Superior temporal gyrus (tissue), 1 donor: ENCODE data around the gene CLASP1.
A peak's percentile ranks its signal among the peaks of the same experiment; 100 is the strongest.
"Not testable (repeated sequence)": the region's sequence is repeated elsewhere in the genome, so short reads cannot be mapped to it uniquely, and the experiment has no call there.

ENCODE experiments used
- DNase-seq: peaks from one replicate; pipeline ENCODE4 v3.0.0-alpha.2; 2016; ENCODE audit errors: extremely low spot score

The CLASP1 gene

DNA sequence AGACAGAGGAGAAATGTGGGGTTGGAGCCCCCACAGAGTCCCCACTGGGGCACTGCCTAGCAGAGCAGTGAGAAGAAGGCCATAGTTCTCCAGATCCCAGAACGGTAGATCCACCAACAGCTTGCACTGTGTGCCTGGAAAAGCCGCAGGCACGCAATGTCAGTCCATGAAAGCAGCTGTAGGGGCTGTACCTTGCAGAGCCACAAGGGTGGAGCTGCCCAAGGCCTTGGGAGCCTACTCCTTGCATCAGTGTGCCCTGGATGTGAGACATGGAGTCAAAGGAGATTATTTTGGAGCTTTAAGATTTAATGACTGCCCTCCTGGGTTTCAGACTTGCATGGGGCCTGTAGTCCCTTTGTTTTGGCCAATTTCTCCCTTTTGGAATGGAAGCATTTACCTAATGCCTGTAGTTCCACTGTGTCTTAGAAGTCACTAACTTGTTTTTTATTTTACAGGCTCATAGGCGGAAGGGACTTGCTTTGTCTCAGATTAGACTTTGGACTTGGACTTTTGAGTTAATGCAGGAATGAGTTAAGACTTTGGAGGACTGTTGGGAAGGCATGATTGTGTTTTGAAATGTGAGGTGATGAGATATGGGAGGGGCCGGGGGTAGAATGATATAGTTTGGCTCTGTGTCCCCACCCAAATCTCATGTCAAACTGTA, 274.7 kb downstream of the CLASP1 start:
- DNase-seq: not testable (repeated sequence)

GRCh38 chr2:121372721-121373353, 276.4 kb downstream of the CLASP1 start:
- no peak for DNase-seq

DNA sequence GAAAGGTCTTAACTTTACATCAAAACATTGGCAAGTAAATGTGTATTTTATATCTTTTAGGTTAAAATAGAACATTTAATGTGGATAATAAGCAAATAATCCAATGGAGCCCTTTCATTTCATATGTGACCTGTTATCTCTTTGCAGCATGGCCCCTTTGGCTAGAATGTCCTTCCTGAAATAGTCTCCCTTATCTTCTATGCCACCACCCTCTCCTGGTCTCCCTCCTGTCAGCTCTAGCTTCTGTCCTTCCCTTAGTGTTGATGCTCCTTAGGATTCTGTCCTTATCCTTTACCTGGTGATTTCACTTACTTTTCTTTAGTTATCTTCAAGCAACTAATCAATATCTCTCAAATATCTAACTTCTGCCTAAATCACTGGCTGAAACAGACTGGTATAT, 277.2 kb downstream of the CLASP1 start:
- DNase-seq: no peak

DNA sequence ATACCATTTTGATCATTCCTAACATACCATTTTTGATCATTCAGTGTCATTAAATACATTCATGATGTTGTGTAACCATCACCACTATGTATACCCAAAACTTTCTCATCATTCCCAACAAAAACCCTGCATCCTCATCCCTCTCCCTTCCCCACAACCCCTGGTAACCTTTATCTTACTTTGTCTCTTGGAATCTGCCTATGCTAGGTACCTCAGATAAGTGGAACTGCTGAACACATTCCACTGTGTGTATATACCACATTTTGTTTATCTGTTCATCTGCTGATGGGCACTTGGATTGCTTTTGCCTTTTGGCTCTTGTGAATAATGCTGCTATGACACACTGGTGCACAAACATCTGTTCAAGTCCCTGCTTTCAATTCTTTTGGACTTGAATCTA, 280.4 kb downstream of the CLASP1 start:
- no peak for DNase-seq

DNA sequence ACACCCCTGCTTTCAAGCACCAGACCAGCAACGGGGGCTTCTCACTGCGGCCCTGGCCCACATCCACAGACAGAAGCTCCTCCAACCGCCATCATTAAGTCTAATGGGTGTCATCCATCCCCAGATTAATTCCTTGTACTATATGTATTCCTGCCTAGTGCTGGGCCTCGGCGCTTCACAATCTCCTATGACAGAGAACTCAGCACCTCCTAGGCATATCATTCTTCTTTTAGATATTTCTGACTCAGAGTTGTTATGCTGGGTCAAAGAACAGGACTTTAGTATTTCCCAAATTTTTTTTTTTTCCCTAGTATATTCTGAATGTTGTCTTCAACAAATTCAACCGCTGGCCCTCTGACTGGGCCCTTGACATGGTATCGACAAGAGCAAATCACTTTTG, 281.1 kb downstream of the CLASP1 start:
- no peak for DNase-seq

- DNase-seq: no peak
Measured at GRCh38 chr2:121367246-121367900, 281.9 kb downstream of the CLASP1 start.

DNA sequence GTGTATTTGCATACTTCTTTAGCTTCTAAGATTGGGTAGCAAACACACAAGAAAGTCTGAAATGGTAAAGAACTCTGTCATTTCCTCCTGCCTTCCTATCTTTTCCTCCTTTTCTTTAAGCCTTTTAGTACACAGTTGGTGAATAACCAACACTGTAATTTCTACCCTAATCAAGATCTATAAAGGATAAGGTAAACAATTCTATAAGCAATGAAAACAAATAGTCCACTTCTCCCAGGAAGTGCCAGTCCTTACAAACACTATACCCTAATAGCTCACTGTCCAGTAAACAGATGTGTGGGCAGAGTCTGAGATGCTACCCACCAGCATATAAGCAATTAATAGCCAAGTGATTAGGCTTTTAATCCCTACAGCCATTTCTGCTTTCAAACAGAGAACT, 283.2 kb downstream of the CLASP1 start:
- no peak for DNase-seq

DNA sequence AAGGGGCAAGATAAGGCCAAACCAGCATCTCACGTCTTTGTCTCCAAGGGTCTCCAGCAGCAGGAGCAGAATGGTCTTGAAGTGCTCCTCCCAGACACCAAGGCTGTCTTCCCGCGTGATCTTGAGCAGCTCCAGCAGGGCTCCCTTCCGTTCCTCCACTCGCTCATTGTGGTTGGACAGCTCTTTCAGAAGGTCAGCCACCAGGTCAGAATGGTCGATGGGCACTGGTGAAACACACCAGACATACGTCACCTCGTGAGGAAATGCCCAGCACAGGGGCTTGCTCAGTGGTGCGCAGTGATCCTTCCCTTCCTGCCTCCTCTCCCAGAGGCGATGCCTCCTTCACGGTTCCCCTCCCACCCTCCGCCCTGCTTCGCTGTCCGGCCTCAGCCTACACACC, 284.2 kb downstream of the CLASP1 start:
- DNase-seq: no peak

- no peak for DNase-seq
Measured at GRCh38 chr2:121363632-121364420, 285.4 kb downstream of the CLASP1 start.

- no peak for DNase-seq
Measured at GRCh38 chr2:121362774-121363173, 286.5 kb downstream of the CLASP1 start.

GRCh38 chr2:121362226-121362625, 287.0 kb downstream of the CLASP1 start:
- DNase-seq: no peak

GRCh38 chr2:121360566-121361300, 288.5 kb downstream of the CLASP1 start:
- no peak for DNase-seq

- no peak for DNase-seq
Measured at GRCh38 chr2:121359716-121360565, 289.3 kb downstream of the CLASP1 start.

GRCh38 chr2:121359170-121359569, 290.1 kb downstream of the CLASP1 start:
- no peak for DNase-seq

DNA sequence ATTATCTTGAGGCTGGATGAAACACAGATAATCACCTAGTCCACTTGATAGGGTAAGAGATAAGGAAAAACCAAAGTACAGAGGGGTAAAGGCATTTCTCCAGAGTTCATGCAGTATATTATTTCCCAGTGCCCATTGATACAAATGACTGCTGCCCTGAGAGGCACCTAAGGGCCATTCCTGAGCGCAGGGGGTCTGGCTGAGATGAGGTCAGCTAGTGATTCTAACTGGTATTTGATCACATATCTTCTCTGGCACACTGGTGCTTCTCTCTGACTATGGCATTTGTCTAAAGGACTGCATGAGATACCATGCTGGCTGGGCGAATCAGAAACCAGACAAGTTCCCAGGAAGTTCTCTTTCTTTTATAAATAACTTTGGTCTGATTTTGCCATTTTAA, 291.0 kb downstream of the CLASP1 start:
- DNase-seq: no peak

DNA sequence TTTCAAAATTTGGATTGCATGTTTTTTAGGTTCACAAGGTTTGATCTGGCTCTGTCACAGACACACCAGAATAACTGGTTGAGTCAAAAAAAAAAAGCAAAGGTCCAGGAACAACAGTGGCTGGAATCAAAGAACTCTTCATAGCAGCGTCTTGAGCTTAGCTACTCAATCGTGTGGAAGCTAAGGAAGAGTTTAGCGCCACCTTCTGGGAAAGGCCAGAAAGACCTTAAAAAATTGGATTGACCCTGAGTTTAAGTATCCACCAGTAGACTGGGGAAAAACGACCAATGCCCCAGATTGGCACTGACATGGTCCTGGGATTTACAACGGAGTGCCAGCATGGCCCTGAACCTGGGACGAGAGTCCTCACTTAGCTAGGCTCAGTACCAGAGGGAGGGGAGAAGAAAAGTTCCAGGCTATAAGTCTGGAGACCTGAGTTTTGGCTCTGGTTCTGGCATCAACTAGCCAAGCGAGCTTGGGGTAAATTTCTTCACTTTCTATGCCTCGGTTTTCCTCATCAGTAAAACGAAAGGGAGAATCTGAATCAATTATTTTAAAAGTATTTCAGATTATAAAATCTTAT, 293.1 kb downstream of the CLASP1 start:
- peak; percentile 93 for DNase-seq

DNA sequence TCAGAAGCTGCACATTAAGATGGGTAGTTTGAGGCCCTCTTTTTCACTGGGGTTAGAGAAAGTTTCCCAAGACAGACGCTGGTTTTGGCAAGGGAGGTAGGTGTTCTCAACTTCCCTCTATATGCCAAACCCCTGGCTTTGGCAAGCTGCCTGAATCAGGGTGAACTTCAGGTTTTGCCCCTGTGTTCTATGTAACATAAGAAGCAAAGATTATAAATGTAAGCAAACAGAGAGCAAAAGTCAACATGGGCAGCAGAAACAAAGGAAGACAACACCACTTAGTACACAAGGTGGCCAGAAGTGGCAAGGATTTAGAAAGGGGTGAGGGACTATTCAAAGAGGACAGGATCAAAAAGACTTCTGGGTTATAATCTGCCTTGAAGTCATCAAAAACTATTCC, 293.8 kb downstream of the CLASP1 start:
- DNase-seq: no peak

- no peak for DNase-seq
Measured at GRCh38 chr2:121351521-121352318, 297.5 kb downstream of the CLASP1 start.

GRCh38 chr2:121350890-121351289, 298.4 kb downstream of the CLASP1 start:
- no peak for DNase-seq

DNA sequence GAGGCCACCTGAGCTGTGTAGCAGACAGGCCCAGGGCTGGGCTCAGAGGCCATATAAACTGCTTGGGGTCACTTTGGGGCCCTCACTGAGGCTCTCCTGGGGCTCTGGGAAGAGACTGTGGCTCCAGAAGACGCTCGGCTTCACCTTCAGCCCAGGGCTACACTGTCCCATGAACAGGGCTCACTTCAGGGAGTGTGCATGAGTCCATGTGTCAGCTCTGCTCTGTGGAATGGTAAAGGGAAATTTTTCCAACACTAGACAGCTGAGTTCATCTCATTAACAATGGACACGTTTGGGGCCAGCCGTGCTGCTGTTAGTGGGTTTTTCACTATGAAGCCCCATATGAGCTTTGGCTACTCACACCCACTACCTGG, 298.9 kb downstream of the CLASP1 start:
- DNase-seq: no peak
